Natural killer cell (primary cell): ENCODE data around the gene HOXB4. TPM values are rescaled to one million over a fixed set of nuclear protein-coding genes. Genes with fewer than 3 reads are reported as not detected.

Experiments used
- ATAC-seq, 3 donors: fragments of 150-1000 bp in 2 of 3; fragments of 200-7000 bp in 1 of 3; cut with Tn5 transposase; 1 replicate in 1 of 3; 2 replicates in 2 of 3; pipeline ENCODE4 v1.10.0; 2021; ENCODE audit warnings: mild to moderate bottlenecking in 2 of 3, moderate library complexity in 2 of 3
- DNase-seq, 2 donors: peaks; one replicate each; pipeline versions ENCODE4 v3.0.0 to v3.0.0-alpha.2; 2013 to 2021; ENCODE audit warnings: mixed read lengths in 1 of 2
- H3K27ac ChIP-seq: one replicate; pipeline ENCODE4 v1.5.1; 2013; ENCODE audit warnings: mild to moderate bottlenecking, low read length
- H3K27me3 ChIP-seq: one replicate; pipeline ENCODE4 v1.6.1; 2013; ENCODE audit warnings: low read length; ENCODE audit not compliant: control insufficient read depth, insufficient read depth
- H3K36me3 ChIP-seq: one replicate; pipeline ENCODE4 v1.6.1; 2013; ENCODE audit warnings: low read length; ENCODE audit not compliant: control insufficient read depth, insufficient read depth
- H3K4me1 ChIP-seq: one replicate; pipeline ENCODE4 v1.6.1; 2013; ENCODE audit warnings: low read length; ENCODE audit not compliant: control insufficient read depth, insufficient read depth
- H3K4me3 ChIP-seq: one replicate; pipeline ENCODE4 v1.5.1; 2013; ENCODE audit warnings: low read length
- H3K9me3 ChIP-seq: one replicate; pipeline ENCODE4 v1.6.1; 2013; ENCODE audit warnings: low read length; ENCODE audit not compliant: control insufficient read depth, insufficient read depth
- H3K27ac Mint-ChIP-seq, 2 donors: one replicate each; pipeline ENCODE4 v1.8.0; 2022; ENCODE audit warnings: mild to moderate bottlenecking in 2 of 2, mixed read lengths in 2 of 2, moderate library complexity in 1 of 2
- H3K27me3 Mint-ChIP-seq, 2 donors: one replicate each; pipeline ENCODE4 v1.8.0; 2022; ENCODE audit warnings: low read depth in 2 of 2, mixed read lengths in 2 of 2
- H3K36me3 Mint-ChIP-seq: one replicate; pipeline ENCODE4 v1.8.0; 2022; ENCODE audit warnings: mixed read lengths
- H3K4me1 Mint-ChIP-seq, 2 donors: one replicate each; pipeline ENCODE4 v1.8.0; 2022; ENCODE audit warnings: mixed read lengths in 2 of 2
- H3K4me3 Mint-ChIP-seq: one replicate; pipeline ENCODE4 v1.8.0; 2022; ENCODE audit warnings: mild to moderate bottlenecking, moderate library complexity, mixed read lengths
- H3K9me3 Mint-ChIP-seq, 2 donors: one replicate each; pipeline ENCODE4 v1.8.0; 2022; ENCODE audit warnings: mixed read lengths in 2 of 2
- CTCF ChIP-seq: fragments of 200-600 bp; IDR thresholded peaks from one replicate; pipeline ENCODE4 v1.8.0; 2022; ENCODE audit warnings: antibody characterized with exemption
- WGBS: methylation state at CpG from one replicate; pipeline ENCODE4 v1.1.7; 2013; ENCODE audit warnings: missing lambda C conversion rate; ENCODE audit not compliant: insufficient coverage; 5-methylcytosine and 5-hydroxymethylcytosine counted together
- intact Hi-C: fragments of 100-400 bp; cut with micrococcal nuclease; formaldehyde crosslinking; loops from one replicate; pipeline ENCODE4 v1.14.2; 2022
- total RNA-seq, 4 donors: library from RNA; stranded (reverse); fragments of 120-200 nt in 1 of 4; gene quantifications; one replicate each; pipeline versions ENCODE4 v1.2.3 to v1.2.4, GENCODE V29; 2013 to 2022

HOXB4 gene
- total RNA-seq, 3 donors from 2014 or later (not counting 1 experiment from before 2014, with no cell fraction given) = 3.5 to 6.7 (median 5.7) TPM

- Mint-ChIP-seq H3K9me3 (no peaks in the 10 kb centered on the region), H3K36me3 (no peaks in the 10 kb centered on the region), H3K27me3 (peaks cover 78 to 81% of the 10 kb centered on the region in 2 donors), H3K27ac (no peak overlapping the region), H3K4me3 (peak overlapping the region; percentile 49), H3K4me1 (peaks cover 27 to 39% of the 10 kb centered on the region in 2 donors)
- H3K4me3 ChIP-seq = no peak overlapping the region
- ATAC-seq (no peak), DNase-seq (peak in 1 of 2 donors; percentile 8)
- no peak overlapping the region for H3K27ac ChIP-seq
- peaks cover 45% of the 10 kb centered on the region for H3K27me3 ChIP-seq
- WGBS = 64% methylated on average over 4 of the region's 5 CpGs
- no peaks in the 10 kb centered on the region for H3K36me3 ChIP-seq
- H3K9me3 ChIP-seq = no peaks in the 10 kb centered on the region
- intact Hi-C loops = no loop called here
- peaks cover 25% of the 10 kb centered on the region for H3K4me1 ChIP-seq
- no peak for TF ChIP-seq CTCF
Measured at GRCh38 chr17:48587276-48588073, 9.3 kb upstream of the HOXB4 start.

- peaks cover 27% of the 10 kb centered on the region for H3K4me1 ChIP-seq
- intact Hi-C loops = no loop called here
Measured at GRCh38 chr17:48586355-48587258, 8.5 kb upstream of the HOXB4 start.

GRCh38 chr17:48584223-48584741 is 6.1 kb upstream of the HOXB4 start:
- Mint-ChIP-seq H3K9me3 (no peaks in the 10 kb centered on the region), H3K4me1 (peaks cover 40 to 54% of the 10 kb centered on the region in 2 donors), H3K36me3 (no peaks in the 10 kb centered on the region), H3K27ac (peak overlapping the region in 1 of 2 donors; percentile 92), H3K4me3 (peak overlapping the region; percentile 32), H3K27me3 (peaks cover 68 to 83% of the 10 kb centered on the region in 2 donors)
- H3K4me1 ChIP-seq = peaks cover 33% of the 10 kb centered on the region
- no peaks in the 10 kb centered on the region for H3K36me3 ChIP-seq
- 83% methylated on average over 2 of the region's 2 CpGs for WGBS
- DNase-seq (peak in 1 of 2 donors; percentile 5), ATAC-seq (no peak)
- H3K4me3 ChIP-seq = no peak overlapping the region
- H3K9me3 ChIP-seq = no peaks in the 10 kb centered on the region
- intact Hi-C loops = no loop called here
- no peak for TF ChIP-seq CTCF
- no peak overlapping the region for H3K27ac ChIP-seq
- peaks cover 59% of the 10 kb centered on the region for H3K27me3 ChIP-seq

More at GRCh38 chr17:48586355-48587258, 8.5 kb upstream of the HOXB4 start:
- Histone ChIP-seq H3K9me3 (no peaks in the 10 kb centered on the region), H3K4me3 (peak overlapping the region; percentile 52), H3K36me3 (no peaks in the 10 kb centered on the region), H3K27ac (no peak overlapping the region), H3K27me3 (peaks cover 47% of the 10 kb centered on the region)
- H3K9me3 Mint-ChIP-seq = no peaks in the 10 kb centered on the region
- peaks cover 29 to 44% of the 10 kb centered on the region in 2 donors for H3K4me1 Mint-ChIP-seq
- ATAC-seq = peak in 2 of 3 donors; percentile 47
- H3K4me3 Mint-ChIP-seq = peak overlapping the region; percentile 97
- 2% methylated on average over 21 of the region's 34 CpGs for WGBS
- H3K27ac Mint-ChIP-seq = peak overlapping the region; percentile 83 to 92
- TF ChIP-seq CTCF = no peak
- DNase-seq = peak; percentile 56 to 60
- H3K36me3 Mint-ChIP-seq = no peaks in the 10 kb centered on the region
- H3K27me3 Mint-ChIP-seq = peaks cover 71 to 80% of the 10 kb centered on the region in 2 donors
